GM12873 (cell line): Measurements from ENCODE around the gene PITPNM1.

Experiments
- CTCF ChIP-seq: IDR thresholded peaks from 2 replicates; pipeline ENCODE4 v1.5.1; 2012; ENCODE audit warnings: low read depth, mild to moderate bottlenecking, moderate library complexity, low read length, control low read depth; ENCODE audit not compliant: insufficient read depth; ENCODE audit errors: missing control alignments

PITPNM1 gene

GRCh38 chr11:67456068-67456705, 49.0 kb downstream of the PITPNM1 start:
- TF ChIP-seq CTCF: no peak

GRCh38 chr11:67455054-67455453, 50.1 kb downstream of the PITPNM1 start, which contains the start of gene CABP4:
CABP4 (plus strand) TSS chr11:67455354; CDS start chr11:67455424, 70 bp downstream.
- no peak for TF ChIP-seq CTCF

GRCh38 chr11:67453816-67454732, 51.1 kb downstream of the PITPNM1 start:
- TF ChIP-seq CTCF: no peak

GRCh38 chr11:67452141-67452952, 52.8 kb downstream of the PITPNM1 start, which contains the start of gene GPR152:
GPR152 (minus strand) TSS chr11:67452729; CDS start chr11:67452724, 5 bp downstream.
- TF ChIP-seq CTCF: no peak

- TF ChIP-seq CTCF: no peak
Observed at GRCh38 chr11:67451658-67451976, 53.5 kb downstream of the PITPNM1 start.

GRCh38 chr11:67450796-67451657, 54.1 kb downstream of the PITPNM1 start:
- TF ChIP-seq CTCF: no peak
